HL-60 (cell line): ENCODE data around the gene KCNT1.

Experiments
- POLR2AphosphoS5 ChIP-seq: IDR thresholded peaks from 2 replicates; pipeline ENCODE4 v1.6.1; 2012; ENCODE audit warnings: low read depth
- TF ChIP-seq, protein P1 (sequence below): IDR thresholded peaks from one replicate; pipeline ENCODE4 v1.5.1; 2011; ENCODE audit warnings: low read length, control low read depth, inconsistent platforms; ENCODE audit not compliant: insufficient read depth

DNA sequence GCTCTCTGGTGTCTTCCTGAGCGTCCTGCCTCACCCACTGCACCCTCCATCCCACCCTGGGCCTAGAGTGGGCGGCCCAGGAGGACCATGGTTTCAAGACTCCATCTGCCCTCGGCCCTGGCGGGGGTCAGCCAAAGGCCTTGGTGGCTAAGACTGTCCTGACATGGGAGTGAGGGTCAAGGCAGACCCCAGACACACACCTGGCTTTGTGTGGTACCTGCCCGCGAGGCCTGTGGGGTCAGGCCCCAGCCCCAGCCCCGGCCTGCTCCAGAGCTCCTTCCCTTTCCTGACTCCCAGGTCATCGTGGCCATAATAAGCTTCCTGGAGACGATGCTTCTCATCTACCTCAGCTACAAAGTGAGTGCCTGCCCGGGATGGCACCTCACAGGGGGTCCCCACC, 54.6 kb downstream of the KCNT1 start:
- no peak for TF ChIP-seq POLR2AphosphoS5
- TF ChIP-seq, protein P1, sequence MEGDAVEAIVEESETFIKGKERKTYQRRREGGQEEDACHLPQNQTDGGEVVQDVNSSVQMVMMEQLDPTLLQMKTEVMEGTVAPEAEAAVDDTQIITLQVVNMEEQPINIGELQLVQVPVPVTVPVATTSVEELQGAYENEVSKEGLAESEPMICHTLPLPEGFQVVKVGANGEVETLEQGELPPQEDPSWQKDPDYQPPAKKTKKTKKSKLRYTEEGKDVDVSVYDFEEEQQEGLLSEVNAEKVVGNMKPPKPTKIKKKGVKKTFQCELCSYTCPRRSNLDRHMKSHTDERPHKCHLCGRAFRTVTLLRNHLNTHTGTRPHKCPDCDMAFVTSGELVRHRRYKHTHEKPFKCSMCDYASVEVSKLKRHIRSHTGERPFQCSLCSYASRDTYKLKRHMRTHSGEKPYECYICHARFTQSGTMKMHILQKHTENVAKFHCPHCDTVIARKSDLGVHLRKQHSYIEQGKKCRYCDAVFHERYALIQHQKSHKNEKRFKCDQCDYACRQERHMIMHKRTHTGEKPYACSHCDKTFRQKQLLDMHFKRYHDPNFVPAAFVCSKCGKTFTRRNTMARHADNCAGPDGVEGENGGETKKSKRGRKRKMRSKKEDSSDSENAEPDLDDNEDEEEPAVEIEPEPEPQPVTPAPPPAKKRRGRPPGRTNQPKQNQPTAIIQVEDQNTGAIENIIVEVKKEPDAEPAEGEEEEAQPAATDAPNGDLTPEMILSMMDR, result no peak
